Activated T-cell treated with anti-CD3 and anti-CD28 coated beads, Interleukin-2, amount 50 U/mL, for 72 hours (primary cell): ENCODE measurements around the gene TMPRSS7. TPM values are rescaled to one million over a fixed set of nuclear protein-coding genes. Genes with fewer than 3 reads are reported as not detected.
A peak's percentile ranks its signal among the peaks of the same experiment; 100 is the strongest.
"Not testable (repeated sequence)": the region's sequence is repeated elsewhere in the genome, so short reads cannot be mapped to it uniquely, and the experiment has no call there.

Experiments
- ATAC-seq, 2 donors: fragments of 150-1000 bp; cut with Tn5 transposase; replicated peaks in 1 of 2; 2 replicates each; pipeline ENCODE4 v1.10.0; 2021; ENCODE audit warnings: moderate library complexity in 2 of 2, mild to moderate bottlenecking in 1 of 2
- DNase-seq, 2 donors: peaks; one replicate each; pipeline ENCODE4 v3.0.0; 2021 to 2022; ENCODE audit warnings: mixed read lengths in 1 of 2
- H3K27ac Mint-ChIP-seq: one replicate; pipeline ENCODE4 v1.8.0; 2022; ENCODE audit warnings: mild to moderate bottlenecking, moderate library complexity, mixed read lengths
- H3K27me3 Mint-ChIP-seq: one replicate; pipeline ENCODE4 v1.8.0; 2022; ENCODE audit warnings: low read depth, mixed read lengths
- H3K36me3 Mint-ChIP-seq, 2 donors: one replicate each; pipeline ENCODE4 v1.8.0; 2022; ENCODE audit warnings: mixed read lengths in 2 of 2, mild to moderate bottlenecking in 1 of 2; ENCODE audit not compliant: insufficient read depth in 2 of 2
- H3K4me1 Mint-ChIP-seq: one replicate; pipeline ENCODE4 v1.8.0; 2022; ENCODE audit warnings: low read depth, mixed read lengths
- H3K4me3 Mint-ChIP-seq, 2 donors: one replicate each; pipeline ENCODE4 v1.8.0; 2022; ENCODE audit warnings: mild to moderate bottlenecking in 2 of 2, mixed read lengths in 2 of 2, moderate library complexity in 2 of 2
- H3K9me3 Mint-ChIP-seq, 2 donors: one replicate each; pipeline ENCODE4 v1.8.0; 2022; ENCODE audit warnings: mixed read lengths in 2 of 2
- total RNA-seq, 2 donors: library from RNA; stranded (reverse); gene quantifications; one replicate each; pipeline ENCODE4 v1.2.3, GENCODE V29; 2022

Gene TMPRSS7
- total RNA-seq, 2 donors from 2014 or later, result 0.09 to 0.17 TPM

- ATAC-seq, result peak; percentile 38 to 50
- no peaks in the 10 kb centered on the region for H3K36me3 Mint-ChIP-seq
- H3K9me3 Mint-ChIP-seq, result no peaks in the 10 kb centered on the region
- peaks cover 7% of the 10 kb centered on the region for H3K4me1 Mint-ChIP-seq
- DNase-seq, result no peak
- no peak overlapping the region for H3K27ac Mint-ChIP-seq
- no peak overlapping the region for H3K4me3 Mint-ChIP-seq
- no peaks in the 10 kb centered on the region for H3K27me3 Mint-ChIP-seq
Measured at GRCh38 chr3:112047264-112047663, 12.7 kb downstream of the TMPRSS7 start.

DNA sequence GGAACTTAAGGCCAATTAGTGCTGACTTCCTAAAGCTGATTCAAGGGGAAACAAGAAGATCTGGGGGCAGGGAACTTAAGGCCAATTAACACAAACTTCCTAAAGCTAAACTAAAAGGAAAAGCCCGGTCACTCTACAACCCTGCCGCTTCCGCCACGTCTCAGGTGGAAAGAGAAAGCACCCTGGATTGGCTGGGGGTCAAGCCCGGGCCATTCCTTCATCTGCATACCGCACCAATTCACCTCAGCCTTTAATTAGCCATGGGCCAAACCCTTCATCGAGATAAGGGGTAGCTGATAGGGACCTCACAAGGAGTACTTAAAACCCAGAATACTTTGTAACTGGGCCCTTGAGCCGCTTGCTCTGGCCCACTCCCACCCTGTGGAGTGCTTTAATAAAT, 14.4 kb downstream of the TMPRSS7 start:
- no peak overlapping the region for H3K4me3 Mint-ChIP-seq
- H3K9me3 Mint-ChIP-seq, result no peaks in the 10 kb centered on the region
- DNase-seq, result no peak
- no peak for ATAC-seq
- H3K36me3 Mint-ChIP-seq, result no peaks in the 10 kb centered on the region
- H3K4me1 Mint-ChIP-seq, result peaks cover 9% of the 10 kb centered on the region
- H3K27me3 Mint-ChIP-seq, result no peaks in the 10 kb centered on the region
- H3K27ac Mint-ChIP-seq, result no peak overlapping the region

DNA sequence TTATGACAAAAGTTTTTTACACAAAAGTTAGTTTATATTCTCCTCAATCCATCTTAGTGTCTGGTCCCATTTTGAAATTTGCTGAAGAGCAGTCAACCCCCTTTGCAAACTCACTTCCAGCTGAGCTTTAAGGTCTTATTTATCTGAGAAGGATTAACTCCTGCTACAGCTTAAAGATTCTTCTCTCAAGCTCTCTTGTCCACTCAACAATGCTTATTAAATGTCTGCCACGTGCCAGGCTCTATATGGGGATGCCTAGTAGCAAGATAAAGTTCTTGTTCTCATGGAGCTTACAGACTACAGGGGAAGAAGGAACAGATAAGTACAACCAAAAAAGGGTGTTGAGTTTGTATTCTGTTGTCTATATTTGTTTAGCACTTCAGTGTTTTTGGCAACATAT, 18.7 kb downstream of the TMPRSS7 start:
- Mint-ChIP-seq H3K9me3 (no peaks in the 10 kb centered on the region), H3K36me3 (no peaks in the 10 kb centered on the region), H3K27ac (no peak overlapping the region), H3K27me3 (no peaks in the 10 kb centered on the region), H3K4me1 (peaks cover 30% of the 10 kb centered on the region), H3K4me3 (no peak overlapping the region)
- ATAC-seq (no peak), DNase-seq (no peak)

DNA sequence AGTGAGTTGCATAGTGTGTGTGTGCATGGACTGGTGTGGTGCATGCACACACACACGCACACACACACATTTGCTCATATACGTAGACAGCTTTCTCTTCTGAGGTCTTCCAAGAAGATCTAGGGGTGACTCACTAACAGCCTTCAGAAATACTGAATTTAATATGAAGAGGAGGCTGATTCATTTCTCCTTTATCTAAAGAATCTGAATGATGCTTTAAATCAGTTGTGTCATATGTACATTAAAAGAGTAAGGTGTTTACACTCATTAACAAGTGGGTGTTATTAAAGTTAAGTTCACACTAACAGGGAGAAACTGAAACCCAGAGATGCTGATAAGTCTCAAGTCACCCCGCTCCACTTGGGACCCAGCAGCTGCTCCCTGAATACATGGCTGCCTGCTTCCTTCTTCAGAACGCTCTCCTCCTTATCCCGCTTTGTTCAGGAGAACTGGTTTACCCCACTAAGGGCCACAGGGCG, 22.0 kb downstream of the TMPRSS7 start:
- ATAC-seq, result peak; percentile 97 to 98
- peak overlapping the region; percentile 33 to 63 for H3K4me3 Mint-ChIP-seq
- peaks cover 0 to 4% of the 10 kb centered on the region in 2 donors for H3K36me3 Mint-ChIP-seq

GRCh38 chr3:112059497-112059896, 25.0 kb downstream of the TMPRSS7 start:
- ATAC-seq (no peak), DNase-seq (no peak)
- Mint-ChIP-seq H3K27ac (no peak overlapping the region), H3K4me1 (peaks cover 22% of the 10 kb centered on the region), H3K27me3 (no peaks in the 10 kb centered on the region), H3K4me3 (no peak overlapping the region), H3K9me3 (peaks cover 0 to 4% of the 10 kb centered on the region in 2 donors), H3K36me3 (peaks cover 0 to 4% of the 10 kb centered on the region in 2 donors)

More for the DNA sequence above, 22.0 kb downstream of the TMPRSS7 start:
- peaks cover 30% of the 10 kb centered on the region for H3K4me1 Mint-ChIP-seq
- H3K27me3 Mint-ChIP-seq, result no peaks in the 10 kb centered on the region
- H3K27ac Mint-ChIP-seq, result peak overlapping the region; percentile 38
- DNase-seq, result peak; percentile 20 to 36
- H3K9me3 Mint-ChIP-seq, result peaks cover 0 to 4% of the 10 kb centered on the region in 2 donors

- H3K27ac Mint-ChIP-seq, result no peak overlapping the region
- peaks cover 0 to 4% of the 10 kb centered on the region in 2 donors for H3K9me3 Mint-ChIP-seq
- DNase-seq, result no peak
- H3K27me3 Mint-ChIP-seq, result no peaks in the 10 kb centered on the region
- H3K4me1 Mint-ChIP-seq, result peaks cover 21% of the 10 kb centered on the region
- H3K4me3 Mint-ChIP-seq, result no peak overlapping the region
- ATAC-seq, result no peak
- H3K36me3 Mint-ChIP-seq, result peaks cover 0 to 4% of the 10 kb centered on the region in 2 donors
Measured at GRCh38 chr3:112061152-112061551, 26.6 kb downstream of the TMPRSS7 start.

- DNase-seq, result peak; percentile 72 to 79
- H3K27ac Mint-ChIP-seq, result peak overlapping the region; percentile 51
- peak; percentile 37 to 43 for ATAC-seq
- H3K4me1 Mint-ChIP-seq, result peaks cover 42% of the 10 kb centered on the region
- H3K27me3 Mint-ChIP-seq, H3K9me3 Mint-ChIP-seq: not testable (repeated sequence)
- peak overlapping the region; percentile 79 to 85 for H3K4me3 Mint-ChIP-seq
- peaks cover 3 to 11% of the 10 kb centered on the region in 2 donors for H3K36me3 Mint-ChIP-seq
Measured at GRCh38 chr3:112072387-112073060, 38.0 kb downstream of the TMPRSS7 start.

- H3K4me3 Mint-ChIP-seq, result no peak overlapping the region
- ATAC-seq (no peak), DNase-seq (no peak)
- peaks cover 4 to 5% of the 10 kb centered on the region in 2 donors for H3K9me3 Mint-ChIP-seq
- no peak overlapping the region for H3K27ac Mint-ChIP-seq
- H3K4me1 Mint-ChIP-seq, result peaks cover 42% of the 10 kb centered on the region
- no peaks in the 10 kb centered on the region for H3K27me3 Mint-ChIP-seq
- H3K36me3 Mint-ChIP-seq, result peaks cover 3 to 11% of the 10 kb centered on the region in 2 donors
Measured at GRCh38 chr3:112074006-112074405, 39.5 kb downstream of the TMPRSS7 start.

DNA sequence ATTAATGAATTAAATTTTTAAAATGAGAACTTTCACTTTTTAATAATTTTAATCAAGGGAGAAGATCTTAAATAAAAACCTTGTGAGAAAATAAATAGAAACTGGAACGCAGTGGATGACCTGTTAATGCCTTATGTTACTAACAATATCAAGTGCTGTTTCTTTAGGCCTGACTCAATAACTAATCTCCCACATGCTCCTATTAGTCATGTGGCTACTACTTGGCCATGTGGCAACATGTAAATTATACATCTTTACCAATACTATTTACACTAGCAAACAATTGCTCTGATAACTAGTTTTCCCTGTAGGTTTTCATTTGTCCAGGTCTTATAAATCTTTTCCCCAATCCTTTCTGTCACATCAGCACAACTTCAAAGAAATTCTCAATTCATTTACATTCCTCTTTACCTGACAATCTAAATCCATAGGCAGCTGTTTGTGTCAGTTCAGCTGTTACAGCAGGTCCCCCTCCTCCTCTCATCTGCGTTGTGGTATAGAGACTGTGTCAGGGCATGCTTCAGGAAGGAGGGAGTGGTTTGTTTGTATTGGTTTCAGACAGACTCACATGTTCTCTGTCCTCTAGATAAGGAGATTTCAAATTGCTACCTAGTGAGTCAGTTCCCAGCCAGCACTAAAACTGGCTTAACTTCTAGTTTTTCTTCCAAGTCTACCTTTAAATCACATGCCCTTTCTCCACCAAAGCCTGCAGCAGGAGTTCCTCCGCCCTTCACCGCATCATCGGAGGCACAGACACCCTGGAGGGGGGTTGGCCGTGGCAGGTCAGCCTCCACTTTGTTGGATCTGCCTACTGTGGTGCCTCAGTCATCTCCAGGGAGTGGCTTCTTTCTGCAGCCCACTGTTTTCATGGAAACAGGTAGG, 40.3 kb downstream of the TMPRSS7 start:
- Mint-ChIP-seq H3K9me3 (peaks cover 3% of the 10 kb centered on the region in 2 donors), H3K4me1 (peaks cover 42% of the 10 kb centered on the region), H3K27ac (no peak overlapping the region), H3K4me3 (peak overlapping the region; percentile 51 to 64), H3K36me3 (peaks cover 3 to 8% of the 10 kb centered on the region in 2 donors), H3K27me3 (no peaks in the 10 kb centered on the region)
- peak; percentile 98 for ATAC-seq
- peak; percentile 37 to 46 for DNase-seq

DNA sequence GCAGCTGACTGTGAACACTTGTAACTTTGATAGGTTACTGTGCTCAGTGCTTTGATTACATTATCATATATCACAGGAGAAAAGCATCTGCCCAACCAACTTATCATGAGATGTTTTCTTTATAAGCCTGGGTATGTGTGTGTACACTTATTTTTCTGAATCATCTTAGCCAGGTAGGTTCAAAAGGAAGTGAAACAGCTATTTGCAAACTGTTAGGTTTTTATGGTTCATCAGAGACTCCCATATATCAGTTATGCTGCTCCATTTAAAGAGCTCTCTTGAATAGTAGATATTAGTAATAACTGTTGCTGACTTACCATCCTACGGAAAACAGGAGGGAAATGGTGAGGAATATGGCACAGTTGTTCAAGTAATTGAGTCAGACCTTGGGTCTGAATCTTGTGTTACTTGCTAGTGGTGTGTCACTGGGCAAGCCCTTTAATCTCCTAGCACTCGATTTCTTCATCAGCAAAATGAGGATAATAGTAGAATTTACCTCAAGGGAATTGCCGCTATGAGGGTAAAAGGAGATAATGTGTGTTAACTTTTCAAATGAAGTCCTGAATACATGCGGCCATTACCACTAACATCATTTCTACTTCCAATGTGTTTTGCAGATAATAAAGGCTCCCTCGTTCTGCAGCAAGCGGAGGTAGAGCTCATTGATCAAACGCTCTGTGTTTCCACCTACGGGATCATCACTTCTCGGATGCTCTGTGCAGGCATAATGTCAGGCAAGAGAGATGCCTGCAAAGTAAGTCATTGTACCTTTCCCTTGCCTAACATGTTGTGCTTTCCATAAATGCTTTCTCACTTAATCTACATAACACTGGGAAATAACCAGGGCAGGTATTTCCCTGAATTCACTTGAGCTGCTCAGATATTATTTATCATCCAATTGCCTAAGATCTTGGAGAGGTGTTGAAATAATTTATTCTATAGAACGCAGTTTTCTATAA, 43.9 kb downstream of the TMPRSS7 start:
- ATAC-seq (no peak), DNase-seq (no peak)
- Mint-ChIP-seq H3K4me1 (peaks cover 21% of the 10 kb centered on the region), H3K9me3 (no peaks in the 10 kb centered on the region), H3K36me3 (no peaks in the 10 kb centered on the region), H3K27ac (no peak overlapping the region), H3K27me3 (no peaks in the 10 kb centered on the region), H3K4me3 (no peak overlapping the region)

DNA sequence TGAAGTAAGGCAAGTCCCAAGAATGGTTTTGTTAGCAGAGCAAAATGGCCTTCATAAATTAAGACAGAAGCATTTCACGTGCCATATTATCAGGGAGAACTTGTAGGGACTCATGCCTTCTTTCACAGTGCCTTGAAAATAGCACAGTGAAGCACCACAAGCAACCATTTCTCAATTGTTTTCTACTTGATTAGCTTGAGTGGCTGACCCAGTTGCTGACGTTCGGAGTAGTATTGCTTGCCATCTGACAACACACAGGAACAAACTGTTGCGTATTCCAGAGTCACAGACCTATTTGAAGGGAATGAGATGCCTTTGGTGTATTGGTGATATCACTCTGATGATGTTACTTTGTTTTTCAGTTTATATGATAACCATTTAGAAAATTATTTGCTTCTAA, 48.7 kb downstream of the TMPRSS7 start:
- H3K27ac Mint-ChIP-seq, result no peak overlapping the region
- H3K4me3 Mint-ChIP-seq, result no peak overlapping the region
- peaks cover 27% of the 10 kb centered on the region for H3K4me1 Mint-ChIP-seq
- no peaks in the 10 kb centered on the region for H3K36me3 Mint-ChIP-seq
- ATAC-seq (no peak), DNase-seq (no peak)
- H3K9me3 Mint-ChIP-seq, result no peaks in the 10 kb centered on the region
- H3K27me3 Mint-ChIP-seq, result peaks cover 12% of the 10 kb centered on the region

DNA sequence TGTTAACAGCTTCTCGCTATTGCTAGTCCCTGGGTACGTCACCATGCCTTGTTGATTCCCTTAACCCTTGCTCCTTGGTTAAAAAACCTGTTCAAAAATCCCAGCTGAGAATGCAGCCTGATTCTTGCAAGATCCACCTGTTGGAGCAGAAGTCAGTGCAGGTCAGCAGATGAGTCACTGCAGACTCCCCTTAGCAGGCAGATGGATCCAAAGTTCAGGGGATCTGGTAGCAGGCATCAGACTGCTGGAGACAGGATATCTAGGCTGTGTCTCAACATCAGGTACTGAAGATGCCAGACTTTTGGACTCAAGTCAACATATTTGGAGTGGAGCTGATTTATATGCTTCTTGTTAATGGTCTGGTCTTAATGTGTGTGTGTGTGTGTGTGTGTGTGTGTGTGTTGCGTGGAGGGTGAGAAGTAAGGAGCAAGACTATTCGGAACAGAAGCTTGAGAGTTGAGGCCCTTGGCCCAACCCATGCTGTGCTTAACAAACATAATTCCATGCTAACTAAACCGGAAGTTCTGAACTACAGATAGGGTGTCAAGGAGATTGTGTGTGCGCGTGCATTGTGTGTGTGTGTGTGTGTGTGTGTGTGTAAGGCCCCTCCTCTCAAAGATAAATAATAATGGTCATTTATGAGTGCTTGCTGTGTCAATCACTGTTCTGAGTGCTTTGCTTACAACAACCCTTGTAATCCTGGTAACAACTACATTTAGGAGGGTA, 50.6 kb downstream of the TMPRSS7 start:
- Mint-ChIP-seq H3K4me3 (peak overlapping the region; percentile 55 to 87), H3K9me3 (no peaks in the 10 kb centered on the region), H3K36me3 (no peaks in the 10 kb centered on the region), H3K27me3 (peaks cover 20% of the 10 kb centered on the region), H3K4me1 (peaks cover 29% of the 10 kb centered on the region), H3K27ac (no peak overlapping the region)
- no peak for ATAC-seq
- DNase-seq, result no peak
